HepG2 (cell line): ENCODE data around the gene ICE2. TPM values are rescaled to one million over a fixed set of nuclear protein-coding genes. Genes with fewer than 3 reads are reported as not detected.
A peak's percentile ranks its signal among the peaks of the same experiment; 100 is the strongest.

Source experiments
- CHD2 ChIP-seq: IDR thresholded peaks from 2 replicates; pipeline ENCODE4 v1.6.1; 2011; ENCODE audit warnings: low read depth, low read length, improper control_type of control experiment
- FIP1L1 ChIP-seq: fragments of 200-400 bp; formaldehyde crosslinking; IDR thresholded peaks from 2 replicates; pipeline ENCODE4 v1.6.1; 2018; ENCODE audit warnings: low read depth, mild to moderate bottlenecking, low read length, moderate library complexity, borderline replicate concordance; ENCODE audit not compliant: insufficient read depth
- HMG20A ChIP-seq: IDR thresholded peaks from 2 replicates; pipeline ENCODE4 v1.6.1; 2016; ENCODE audit warnings: borderline replicate concordance
- MEF2D ChIP-seq: sonication (generic); formaldehyde crosslinking; IDR thresholded peaks from 2 replicates; pipeline ENCODE4 v1.5.1; 2020; ENCODE audit warnings: mild to moderate bottlenecking, missing genetic modification reagents
- NCOA2 ChIP-seq: sonication (generic); formaldehyde crosslinking; IDR thresholded peaks from 2 replicates; pipeline ENCODE4 v1.8.0; 2022; ENCODE audit warnings: inconsistent platforms
- SIX1 ChIP-seq: sonication (generic); formaldehyde crosslinking; IDR thresholded peaks from 2 replicates; pipeline ENCODE4 v1.4.0; 2020; ENCODE audit warnings: missing genetic modification reagents, borderline replicate concordance
- SRSF1 ChIP-seq: fragments of 200-400 bp; formaldehyde crosslinking; optimal IDR thresholded peaks from 2 replicates; pipeline ENCODE3; 2017; ENCODE audit warnings: mild to moderate bottlenecking, low read depth, low read length, moderate library complexity
- TAF15 ChIP-seq: fragments of 200-400 bp; formaldehyde crosslinking; IDR thresholded peaks from one replicate; pipeline ENCODE4 v1.6.1; 2018; ENCODE audit warnings: mild to moderate bottlenecking, low read depth, low read length; ENCODE audit not compliant: poor library complexity, severe bottlenecking
- ZNF12 ChIP-seq: sonication (generic); formaldehyde crosslinking; IDR thresholded peaks from 2 replicates; pipeline ENCODE4 v1.5.0; 2020; ENCODE audit warnings: missing genetic modification reagents
- ZNF136 ChIP-seq: sonication (generic); formaldehyde crosslinking; IDR thresholded peaks from 2 replicates; pipeline ENCODE4 v1.8.1; 2022; ENCODE audit warnings: low read depth, mild to moderate bottlenecking, moderate library complexity, missing genetic modification reagents
- ZNF431 ChIP-seq: sonication (generic); formaldehyde crosslinking; IDR thresholded peaks from 2 replicates; pipeline ENCODE4 v1.9.0; 2022; ENCODE audit warnings: missing genetic modification reagents, low read depth, mild to moderate bottlenecking, borderline replicate concordance
- ZNF670 ChIP-seq: sonication (generic); formaldehyde crosslinking; IDR thresholded peaks from 2 replicates; pipeline ENCODE4 v1.8.0; 2022; ENCODE audit warnings: mild to moderate bottlenecking, missing genetic modification reagents, borderline replicate concordance
- ZNF773 ChIP-seq: sonication (generic); formaldehyde crosslinking; IDR thresholded peaks from 2 replicates; pipeline ENCODE4 v1.4.0; 2020; ENCODE audit warnings: missing genetic modification reagents, borderline replicate concordance
- polyA plus RNA-seq, 8 experiments: library from polyadenylated mRNA; depleted of rRNA in 3 of 8; stranded (reverse) in 7 of 8; unstranded in 1 of 8; fragments of >200 nt; fragmentation: Illumina TruSeq in 4 of 8; extraction: Trizol in 4 of 8; gene quantifications; 2 replicates each; pipeline versions ENCODE4 v1.2.1 to v1.2.3, GENCODE V29; 2011 to 2016; ENCODE audit warnings: low read depth in 4 of 8, missing spikeins in 1 of 8, mixed read lengths in 1 of 8; ENCODE audit not compliant: insufficient read depth in 1 of 8
- total RNA-seq, 5 experiments: library from RNA; depleted of rRNA; stranded (reverse); fragments of >200 nt; fragmentation: Illumina TruSeq; extraction: Trizol; gene quantifications; 2 replicates each; pipeline ENCODE4 v1.2.3, GENCODE V29; 2016; ENCODE audit warnings: low read depth in 1 of 5
- TF ChIP-seq, protein P1 (sequence below): sonication (generic); formaldehyde crosslinking; IDR thresholded peaks from 2 replicates; pipeline ENCODE4 v1.5.1; 2020; ENCODE audit warnings: missing genetic modification reagents, mild to moderate bottlenecking, borderline replicate concordance
- TF ChIP-seq, protein P2 (sequence below): sonication (generic); formaldehyde crosslinking; IDR thresholded peaks from 2 replicates; pipeline ENCODE4 v1.4.0; 2020; ENCODE audit warnings: missing genetic modification reagents, borderline replicate concordance
- TF ChIP-seq, protein P3 (sequence below): sonication (generic); formaldehyde crosslinking; IDR thresholded peaks from 2 replicates; pipeline ENCODE4 v1.9.0; 2021; ENCODE audit warnings: missing genetic modification reagents, borderline replicate concordance
- TF ChIP-seq, protein P4 (sequence below): sonication (generic); formaldehyde crosslinking; IDR thresholded peaks from 2 replicates; pipeline ENCODE4 v1.4.0; 2020; ENCODE audit warnings: mild to moderate bottlenecking, low read depth, missing genetic modification reagents
- TF ChIP-seq, protein P5 (sequence below): sonication (generic); formaldehyde crosslinking; IDR thresholded peaks from 2 replicates; pipeline ENCODE4 v1.4.0; 2020; ENCODE audit warnings: missing genetic modification reagents, mild to moderate bottlenecking, borderline replicate concordance

The ICE2 gene
- total and polyA plus RNA-seq, 2 of the 13 experiments (the other 11 are each of a cell fraction or from before 2014, with no cell fraction given): 24.8 to 26.4 TPM

DNA sequence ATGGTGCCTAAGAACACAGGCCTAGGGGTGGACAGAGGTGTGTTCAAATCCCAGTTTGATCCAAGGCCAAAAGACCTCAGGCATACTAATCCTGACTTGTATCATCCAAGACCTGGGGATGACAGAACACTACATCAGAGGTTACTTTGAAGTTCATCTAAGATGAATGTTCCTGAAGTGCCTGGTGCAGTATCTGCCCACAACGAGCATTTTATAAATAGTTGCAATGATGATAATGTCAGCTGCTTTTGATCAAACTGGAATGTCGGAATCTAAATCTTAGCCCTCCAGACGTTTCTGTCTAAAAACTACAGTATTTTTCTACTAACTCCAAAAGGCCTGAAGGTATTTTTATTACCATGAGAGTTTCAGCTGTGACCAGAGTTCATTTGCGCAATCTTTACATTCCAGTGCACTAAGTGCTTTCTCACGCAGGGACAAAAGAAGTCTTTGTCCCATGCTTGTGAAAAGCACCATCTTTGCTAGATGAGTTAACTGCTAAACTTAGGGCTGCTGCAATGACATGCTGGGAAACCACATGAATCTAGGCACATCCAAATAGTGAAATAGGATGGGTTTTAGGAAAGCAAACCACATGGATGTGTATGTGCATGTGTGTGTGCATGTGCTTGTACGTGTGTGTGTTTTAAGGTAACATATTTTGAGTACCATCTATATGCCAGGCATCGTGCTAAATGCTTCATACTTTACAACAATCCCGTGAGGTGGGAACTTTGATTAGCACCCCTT is 99.2 kb downstream of the ICE2 start (continued):
- TF ChIP-seq, protein P1, sequence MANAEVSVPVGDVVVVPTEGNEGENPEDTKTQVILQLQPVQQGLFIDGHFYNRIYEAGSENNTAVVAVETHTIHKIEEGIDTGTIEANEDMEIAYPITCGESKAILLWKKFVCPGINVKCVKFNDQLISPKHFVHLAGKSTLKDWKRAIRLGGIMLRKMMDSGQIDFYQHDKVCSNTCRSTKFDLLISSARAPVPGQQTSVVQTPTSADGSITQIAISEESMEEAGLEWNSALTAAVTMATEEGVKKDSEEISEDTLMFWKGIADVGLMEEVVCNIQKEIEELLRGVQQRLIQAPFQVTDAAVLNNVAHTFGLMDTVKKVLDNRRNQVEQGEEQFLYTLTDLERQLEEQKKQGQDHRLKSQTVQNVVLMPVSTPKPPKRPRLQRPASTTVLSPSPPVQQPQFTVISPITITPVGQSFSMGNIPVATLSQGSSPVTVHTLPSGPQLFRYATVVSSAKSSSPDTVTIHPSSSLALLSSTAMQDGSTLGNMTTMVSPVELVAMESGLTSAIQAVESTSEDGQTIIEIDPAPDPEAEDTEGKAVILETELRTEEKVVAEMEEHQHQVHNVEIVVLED (CRISPR knock-in tag): no peak
- TF ChIP-seq SRSF1 (no peak), TAF15 (no peak), SIX1 (CRISPR knock-in tag) (peak; percentile 70; the same call in 1 of the 2 replicates), ZNF136 (CRISPR knock-in tag) (no peak), FIP1L1 (no peak), MEF2D (CRISPR knock-in tag) (peak; percentile 25; the same call in 1 of the 2 replicates), ZNF431 (CRISPR knock-in tag) (no peak), ZNF670 (no peak; the same call in 1 of the 2 replicates), HMG20A (peak; percentile 96), ZNF773 (CRISPR knock-in tag) (no peak), CHD2 (no peak), NCOA2 (CRISPR knock-in tag) (peak; percentile 96), ZNF12 (CRISPR knock-in tag) (peak; percentile 89)
- TF ChIP-seq, protein P2, sequence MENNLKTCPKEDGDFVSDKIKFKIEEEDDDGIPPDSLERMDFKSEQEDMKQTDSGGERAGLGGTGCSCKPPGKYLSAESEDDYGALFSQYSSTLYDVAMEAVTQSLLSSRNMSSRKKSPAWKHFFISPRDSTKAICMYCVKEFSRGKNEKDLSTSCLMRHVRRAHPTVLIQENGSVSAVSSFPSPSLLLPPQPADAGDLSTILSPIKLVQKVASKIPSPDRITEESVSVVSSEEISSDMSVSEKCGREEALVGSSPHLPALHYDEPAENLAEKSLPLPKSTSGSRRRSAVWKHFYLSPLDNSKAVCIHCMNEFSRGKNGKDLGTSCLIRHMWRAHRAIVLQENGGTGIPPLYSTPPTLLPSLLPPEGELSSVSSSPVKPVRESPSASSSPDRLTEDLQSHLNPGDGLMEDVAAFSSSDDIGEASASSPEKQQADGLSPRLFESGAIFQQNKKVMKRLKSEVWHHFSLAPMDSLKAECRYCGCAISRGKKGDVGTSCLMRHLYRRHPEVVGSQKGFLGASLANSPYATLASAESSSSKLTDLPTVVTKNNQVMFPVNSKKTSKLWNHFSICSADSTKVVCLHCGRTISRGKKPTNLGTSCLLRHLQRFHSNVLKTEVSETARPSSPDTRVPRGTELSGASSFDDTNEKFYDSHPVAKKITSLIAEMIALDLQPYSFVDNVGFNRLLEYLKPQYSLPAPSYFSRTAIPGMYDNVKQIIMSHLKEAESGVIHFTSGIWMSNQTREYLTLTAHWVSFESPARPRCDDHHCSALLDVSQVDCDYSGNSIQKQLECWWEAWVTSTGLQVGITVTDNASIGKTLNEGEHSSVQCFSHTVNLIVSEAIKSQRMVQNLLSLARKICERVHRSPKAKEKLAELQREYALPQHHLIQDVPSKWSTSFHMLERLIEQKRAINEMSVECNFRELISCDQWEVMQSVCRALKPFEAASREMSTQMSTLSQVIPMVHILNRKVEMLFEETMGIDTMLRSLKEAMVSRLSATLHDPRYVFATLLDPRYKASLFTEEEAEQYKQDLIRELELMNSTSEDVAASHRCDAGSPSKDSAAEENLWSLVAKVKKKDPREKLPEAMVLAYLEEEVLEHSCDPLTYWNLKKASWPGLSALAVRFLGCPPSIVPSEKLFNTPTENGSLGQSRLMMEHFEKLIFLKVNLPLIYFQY (CRISPR knock-in tag): 0 out of 2 replicates have a peak, but pooled peaks have one; percentile 23
- TF ChIP-seq, protein P3, sequence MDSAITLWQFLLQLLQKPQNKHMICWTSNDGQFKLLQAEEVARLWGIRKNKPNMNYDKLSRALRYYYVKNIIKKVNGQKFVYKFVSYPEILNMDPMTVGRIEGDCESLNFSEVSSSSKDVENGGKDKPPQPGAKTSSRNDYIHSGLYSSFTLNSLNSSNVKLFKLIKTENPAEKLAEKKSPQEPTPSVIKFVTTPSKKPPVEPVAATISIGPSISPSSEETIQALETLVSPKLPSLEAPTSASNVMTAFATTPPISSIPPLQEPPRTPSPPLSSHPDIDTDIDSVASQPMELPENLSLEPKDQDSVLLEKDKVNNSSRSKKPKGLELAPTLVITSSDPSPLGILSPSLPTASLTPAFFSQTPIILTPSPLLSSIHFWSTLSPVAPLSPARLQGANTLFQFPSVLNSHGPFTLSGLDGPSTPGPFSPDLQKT: no peak
- TF ChIP-seq, protein P4, sequence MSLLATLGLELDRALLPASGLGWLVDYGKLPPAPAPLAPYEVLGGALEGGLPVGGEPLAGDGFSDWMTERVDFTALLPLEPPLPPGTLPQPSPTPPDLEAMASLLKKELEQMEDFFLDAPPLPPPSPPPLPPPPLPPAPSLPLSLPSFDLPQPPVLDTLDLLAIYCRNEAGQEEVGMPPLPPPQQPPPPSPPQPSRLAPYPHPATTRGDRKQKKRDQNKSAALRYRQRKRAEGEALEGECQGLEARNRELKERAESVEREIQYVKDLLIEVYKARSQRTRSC (CRISPR knock-in tag): no peak
- TF ChIP-seq, protein P5, sequence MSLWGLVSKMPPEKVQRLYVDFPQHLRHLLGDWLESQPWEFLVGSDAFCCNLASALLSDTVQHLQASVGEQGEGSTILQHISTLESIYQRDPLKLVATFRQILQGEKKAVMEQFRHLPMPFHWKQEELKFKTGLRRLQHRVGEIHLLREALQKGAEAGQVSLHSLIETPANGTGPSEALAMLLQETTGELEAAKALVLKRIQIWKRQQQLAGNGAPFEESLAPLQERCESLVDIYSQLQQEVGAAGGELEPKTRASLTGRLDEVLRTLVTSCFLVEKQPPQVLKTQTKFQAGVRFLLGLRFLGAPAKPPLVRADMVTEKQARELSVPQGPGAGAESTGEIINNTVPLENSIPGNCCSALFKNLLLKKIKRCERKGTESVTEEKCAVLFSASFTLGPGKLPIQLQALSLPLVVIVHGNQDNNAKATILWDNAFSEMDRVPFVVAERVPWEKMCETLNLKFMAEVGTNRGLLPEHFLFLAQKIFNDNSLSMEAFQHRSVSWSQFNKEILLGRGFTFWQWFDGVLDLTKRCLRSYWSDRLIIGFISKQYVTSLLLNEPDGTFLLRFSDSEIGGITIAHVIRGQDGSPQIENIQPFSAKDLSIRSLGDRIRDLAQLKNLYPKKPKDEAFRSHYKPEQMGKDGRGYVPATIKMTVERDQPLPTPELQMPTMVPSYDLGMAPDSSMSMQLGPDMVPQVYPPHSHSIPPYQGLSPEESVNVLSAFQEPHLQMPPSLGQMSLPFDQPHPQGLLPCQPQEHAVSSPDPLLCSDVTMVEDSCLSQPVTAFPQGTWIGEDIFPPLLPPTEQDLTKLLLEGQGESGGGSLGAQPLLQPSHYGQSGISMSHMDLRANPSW (CRISPR knock-in tag): peak; percentile 63; the same call in 1 of the 2 replicates
